Kidney glomerular epithelial cell (primary cell): ENCODE results near the gene C15orf61.
A peak's percentile ranks its signal among the peaks of the same experiment; 100 is the strongest.

ENCODE experiments used
- DNase-seq: peaks from one replicate; lab custom pipeline; 2025; lab: John Stamatoyannopoulos, UW

C15orf61 gene

GRCh38 chr15:67512933-67513714 is 7.8 kb upstream of the C15orf61 start:
- DNase-seq, result no peak

- no peak for DNase-seq
Measured at GRCh38 chr15:67515090-67515489, 5.8 kb upstream of the C15orf61 start.

- no peak for DNase-seq
Measured at GRCh38 chr15:67515557-67515956, 5.4 kb upstream of the C15orf61 start.

GRCh38 chr15:67520321-67521028 is 456 bp upstream of the C15orf61 start:
- no peak for DNase-seq

GRCh38 chr15:67521783-67522568 is 1.0 kb downstream of the C15orf61 start:
- peak; percentile 46 for DNase-seq

GRCh38 chr15:67523330-67523729 is 2.4 kb downstream of the C15orf61 start:
- no peak for DNase-seq

- peak; percentile 20 for DNase-seq
Measured at GRCh38 chr15:67524235-67524634, 3.3 kb downstream of the C15orf61 start.

GRCh38 chr15:67528513-67528912 is 7.6 kb downstream of the C15orf61 start:
- DNase-seq, result no peak

- no peak for DNase-seq
Measured at GRCh38 chr15:67531379-67531914, 10.5 kb downstream of the C15orf61 start.

GRCh38 chr15:67533873-67534272 is 12.9 kb downstream of the C15orf61 start:
- no peak for DNase-seq

- no peak for DNase-seq
Measured at GRCh38 chr15:67534360-67534759, 13.4 kb downstream of the C15orf61 start.

GRCh38 chr15:67537771-67538170 is 16.8 kb downstream of the C15orf61 start:
- no peak for DNase-seq

- DNase-seq, result peak; percentile 46
Measured at GRCh38 chr15:67542420-67543347, 21.8 kb downstream of the C15orf61 start, which contains the start of gene MAP2K5. MAP2K5 (plus strand) TSS chr15:67542703; CDS start chr15:67543336, 633 bp downstream.

- DNase-seq, result no peak
Measured at GRCh38 chr15:67543348-67543718, 22.4 kb downstream of the C15orf61 start.

- DNase-seq, result no peak
Measured at GRCh38 chr15:67544475-67544874, 23.5 kb downstream of the C15orf61 start.

GRCh38 chr15:67545864-67546263 is 24.9 kb downstream of the C15orf61 start:
- no peak for DNase-seq

- DNase-seq, result no peak
Measured at GRCh38 chr15:67547064-67547463, 26.1 kb downstream of the C15orf61 start.

GRCh38 chr15:67547836-67548235 is 26.9 kb downstream of the C15orf61 start:
- no peak for DNase-seq

- DNase-seq, result peak; percentile 1
Measured at GRCh38 chr15:67548236-67548852, 27.4 kb downstream of the C15orf61 start.

- no peak for DNase-seq
Measured at GRCh38 chr15:67548862-67549651, 28.1 kb downstream of the C15orf61 start.
